GM23338 (cell line): ENCODE data around the gene EREG.

Experiments
- CREB1 ChIP-seq: fragments of 250-450 bp; sonication (Bioruptor Pico); IDR thresholded peaks from 2 replicates; pipeline ENCODE4 v1.5.0; 2020; ENCODE audit warnings: low read depth, mild to moderate bottlenecking, moderate library complexity
- EZH2 ChIP-seq: fragments of 200-600 bp; sonication (generic); IDR thresholded peaks from one replicate; pipeline ENCODE4 v1.8.0; 2017; ENCODE audit warnings: antibody characterized with exemption, mild to moderate bottlenecking, low read depth; ENCODE audit not compliant: unreplicated experiment
- EZH2phosphoT487 ChIP-seq: fragments of 200-600 bp; sonication (generic); IDR thresholded peaks from one replicate; pipeline ENCODE4 v1.8.1; 2018; ENCODE audit warnings: antibody characterized with exemption; ENCODE audit not compliant: unreplicated experiment
- JUNB ChIP-seq: IDR thresholded peaks from one replicate; pipeline ENCODE4 v1.6.1; 2016; ENCODE audit warnings: antibody characterized with exemption; ENCODE audit not compliant: unreplicated experiment
- POLR2AphosphoS5 ChIP-seq: IDR thresholded peaks from 2 replicates; pipeline ENCODE4 v1.6.1; 2016; ENCODE audit warnings: antibody characterized with exemption, low read depth
- STAT1 ChIP-seq: IDR thresholded peaks from one replicate; pipeline ENCODE4 v1.6.1; 2016; ENCODE audit warnings: antibody characterized with exemption; ENCODE audit not compliant: unreplicated experiment
- ZNF114 ChIP-seq: fragments of 250-450 bp; sonication (Bioruptor Pico); IDR thresholded peaks from 2 replicates; pipeline ENCODE4 v1.5.0; 2020; ENCODE audit warnings: mild to moderate bottlenecking, moderate library complexity
- ZNF331 ChIP-seq: fragments of 250-450 bp; sonication (Bioruptor Pico); IDR thresholded peaks from 2 replicates; pipeline ENCODE4 v1.5.0; 2020; ENCODE audit warnings: low read depth, mild to moderate bottlenecking, moderate library complexity
- TF ChIP-seq, protein P1 (sequence below), 2 experiments: fragments of 200-600 bp in 1 of 2; sonication (generic) in 1 of 2; conservative IDR thresholded peaks; 2 replicates each; pipeline versions ENCODE4 v1.5.1 to v1.6.1; 2016 to 2017; ENCODE audit warnings: antibody characterized with exemption in 2 of 2, low read depth in 2 of 2, mild to moderate bottlenecking in 2 of 2, moderate library complexity in 1 of 2
- TF ChIP-seq, protein P2 (sequence below): IDR thresholded peaks from one replicate; pipeline ENCODE4 v1.6.1; 2018; ENCODE audit warnings: antibody characterized with exemption; ENCODE audit not compliant: unreplicated experiment
- TF ChIP-seq, protein P3 (sequence below): IDR thresholded peaks from 2 replicates; pipeline ENCODE4 v1.6.1; 2016; ENCODE audit warnings: antibody characterized with exemption

DNA sequence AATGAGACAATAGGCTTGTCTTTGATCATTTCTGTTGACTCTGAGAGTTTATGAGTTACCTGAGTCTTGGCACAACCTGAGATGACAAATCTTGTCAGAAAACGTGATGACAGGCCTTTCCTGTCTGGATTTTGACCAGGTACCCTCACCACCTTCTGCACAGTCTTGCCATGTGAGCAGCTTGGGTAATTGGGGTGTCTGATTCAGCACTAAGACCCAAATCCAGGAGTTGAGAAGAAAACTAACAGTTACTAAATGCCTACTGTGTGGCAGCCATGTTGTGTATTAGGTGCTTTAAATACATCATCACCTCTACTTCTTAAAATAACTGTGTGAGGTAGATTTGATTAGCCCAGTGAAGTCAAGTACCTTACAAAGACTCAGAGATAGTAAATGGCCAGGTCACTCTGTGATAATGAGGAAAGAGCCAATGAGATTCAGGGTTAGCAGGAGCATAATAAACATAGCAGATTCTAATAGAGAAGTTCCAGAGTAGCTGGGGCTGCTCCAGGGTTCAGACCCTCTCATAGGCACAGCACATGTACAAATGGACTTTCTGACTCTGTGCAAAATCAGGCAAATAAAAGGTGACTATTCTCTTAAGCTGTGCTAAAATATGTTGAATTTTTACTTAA, 2.8 kb downstream of the EREG start:
- TF ChIP-seq, protein P1, sequence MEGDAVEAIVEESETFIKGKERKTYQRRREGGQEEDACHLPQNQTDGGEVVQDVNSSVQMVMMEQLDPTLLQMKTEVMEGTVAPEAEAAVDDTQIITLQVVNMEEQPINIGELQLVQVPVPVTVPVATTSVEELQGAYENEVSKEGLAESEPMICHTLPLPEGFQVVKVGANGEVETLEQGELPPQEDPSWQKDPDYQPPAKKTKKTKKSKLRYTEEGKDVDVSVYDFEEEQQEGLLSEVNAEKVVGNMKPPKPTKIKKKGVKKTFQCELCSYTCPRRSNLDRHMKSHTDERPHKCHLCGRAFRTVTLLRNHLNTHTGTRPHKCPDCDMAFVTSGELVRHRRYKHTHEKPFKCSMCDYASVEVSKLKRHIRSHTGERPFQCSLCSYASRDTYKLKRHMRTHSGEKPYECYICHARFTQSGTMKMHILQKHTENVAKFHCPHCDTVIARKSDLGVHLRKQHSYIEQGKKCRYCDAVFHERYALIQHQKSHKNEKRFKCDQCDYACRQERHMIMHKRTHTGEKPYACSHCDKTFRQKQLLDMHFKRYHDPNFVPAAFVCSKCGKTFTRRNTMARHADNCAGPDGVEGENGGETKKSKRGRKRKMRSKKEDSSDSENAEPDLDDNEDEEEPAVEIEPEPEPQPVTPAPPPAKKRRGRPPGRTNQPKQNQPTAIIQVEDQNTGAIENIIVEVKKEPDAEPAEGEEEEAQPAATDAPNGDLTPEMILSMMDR (conservative IDR thresholded peaks at IDR 0.05; ENCODE audit: low read depth in 2 of 2): no peak
- TF ChIP-seq EZH2phosphoT487 (no peak), JUNB (no peak), POLR2AphosphoS5 (no peak), ZNF114 (no peak), CREB1 (CRISPR knock-in tag) (no peak), EZH2 (no peak), ZNF331 (CRISPR knock-in tag) (no peak), STAT1 (no peak)
- TF ChIP-seq, protein P2, sequence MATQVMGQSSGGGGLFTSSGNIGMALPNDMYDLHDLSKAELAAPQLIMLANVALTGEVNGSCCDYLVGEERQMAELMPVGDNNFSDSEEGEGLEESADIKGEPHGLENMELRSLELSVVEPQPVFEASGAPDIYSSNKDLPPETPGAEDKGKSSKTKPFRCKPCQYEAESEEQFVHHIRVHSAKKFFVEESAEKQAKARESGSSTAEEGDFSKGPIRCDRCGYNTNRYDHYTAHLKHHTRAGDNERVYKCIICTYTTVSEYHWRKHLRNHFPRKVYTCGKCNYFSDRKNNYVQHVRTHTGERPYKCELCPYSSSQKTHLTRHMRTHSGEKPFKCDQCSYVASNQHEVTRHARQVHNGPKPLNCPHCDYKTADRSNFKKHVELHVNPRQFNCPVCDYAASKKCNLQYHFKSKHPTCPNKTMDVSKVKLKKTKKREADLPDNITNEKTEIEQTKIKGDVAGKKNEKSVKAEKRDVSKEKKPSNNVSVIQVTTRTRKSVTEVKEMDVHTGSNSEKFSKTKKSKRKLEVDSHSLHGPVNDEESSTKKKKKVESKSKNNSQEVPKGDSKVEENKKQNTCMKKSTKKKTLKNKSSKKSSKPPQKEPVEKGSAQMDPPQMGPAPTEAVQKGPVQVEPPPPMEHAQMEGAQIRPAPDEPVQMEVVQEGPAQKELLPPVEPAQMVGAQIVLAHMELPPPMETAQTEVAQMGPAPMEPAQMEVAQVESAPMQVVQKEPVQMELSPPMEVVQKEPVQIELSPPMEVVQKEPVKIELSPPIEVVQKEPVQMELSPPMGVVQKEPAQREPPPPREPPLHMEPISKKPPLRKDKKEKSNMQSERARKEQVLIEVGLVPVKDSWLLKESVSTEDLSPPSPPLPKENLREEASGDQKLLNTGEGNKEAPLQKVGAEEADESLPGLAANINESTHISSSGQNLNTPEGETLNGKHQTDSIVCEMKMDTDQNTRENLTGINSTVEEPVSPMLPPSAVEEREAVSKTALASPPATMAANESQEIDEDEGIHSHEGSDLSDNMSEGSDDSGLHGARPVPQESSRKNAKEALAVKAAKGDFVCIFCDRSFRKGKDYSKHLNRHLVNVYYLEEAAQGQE: no peak
- TF ChIP-seq, protein P3, sequence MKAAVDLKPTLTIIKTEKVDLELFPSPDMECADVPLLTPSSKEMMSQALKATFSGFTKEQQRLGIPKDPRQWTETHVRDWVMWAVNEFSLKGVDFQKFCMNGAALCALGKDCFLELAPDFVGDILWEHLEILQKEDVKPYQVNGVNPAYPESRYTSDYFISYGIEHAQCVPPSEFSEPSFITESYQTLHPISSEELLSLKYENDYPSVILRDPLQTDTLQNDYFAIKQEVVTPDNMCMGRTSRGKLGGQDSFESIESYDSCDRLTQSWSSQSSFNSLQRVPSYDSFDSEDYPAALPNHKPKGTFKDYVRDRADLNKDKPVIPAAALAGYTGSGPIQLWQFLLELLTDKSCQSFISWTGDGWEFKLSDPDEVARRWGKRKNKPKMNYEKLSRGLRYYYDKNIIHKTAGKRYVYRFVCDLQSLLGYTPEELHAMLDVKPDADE: no peak
